Measurements from ENCODE around the gene LOXL3. TPM values are rescaled to one million over a fixed set of nuclear protein-coding genes. Genes with fewer than 3 reads are reported as not detected.

Gene LOXL3
- polyA plus RNA-seq, 1 of the 3 experiments (the other 2 are of a cell fraction): 47.9 TPM

- Histone ChIP-seq H3K9me3 (no peaks in the 10 kb centered on the region), H3K79me2 (ENCODE audit: insufficient read depth) (peaks cover 10% of the 10 kb centered on the region; the same call in 1 of the 2 replicates), H3K4me2 (no peak overlapping the region), H3K9me2 (no peaks in the 10 kb centered on the region), H3K4me1 (ENCODE audit: control insufficient read depth in 1 of 2, insufficient read depth in 2 of 2, low read depth in 1 of 2, low read length in 1 of 2) (peaks cover 12 to 33% of the 10 kb centered on the region in 2 experiments; a peak in 2 of 4 replicates), H3K4me3 (ENCODE audit: low read depth in 2 of 2, low read length in 1 of 2) (no peak overlapping the region), H3K27ac (ENCODE audit: low read depth in 2 of 2, low read length in 1 of 2) (peak overlapping the region in 1 of 2 experiments; percentile 76; a peak in 2 of 4 replicates), H4K20me1 (ENCODE audit: insufficient read depth) (no peaks in the 10 kb centered on the region), H3K9ac (no peak overlapping the region), H3F3A (replicated peaks; ENCODE audit: insufficient read depth) (peaks cover 8% of the 10 kb centered on the region), H3K27me3 (ENCODE audit: insufficient read depth) (no peaks in the 10 kb centered on the region), H2AFZ (ENCODE audit: low read depth) (no peak overlapping the region), H3K36me3 (replicated peaks in 1 of 2; ENCODE audit: control insufficient read depth in 1 of 2, insufficient read depth in 2 of 2, low read length in 1 of 2) (peaks cover 15 to 18% of the 10 kb centered on the region in 2 experiments)
- TF ChIP-seq REST (IDR thresholded peaks at IDR 0.05; ENCODE audit: low read depth, low read length) (peak; percentile 59; the same call in 1 of the 2 replicates), SIN3A (IDR thresholded peaks at IDR 0.05; ENCODE audit: borderline replicate concordance, low read depth, low read length) (no peak), MAX (IDR thresholded peaks at IDR 0.05; ENCODE audit: low read depth) (no peak)
- peak; percentile 63 for DNase-seq
- POLR2A ChIA-PET: interaction anchor here (0.7 to 3.1 kb wide), 11 partner anchors 9 to 86 kb away, joined by 3 to 19 read pairs (median 6); partner anchors contain the start of genes AUP1, CCDC142, HTRA2 and MRPL53
- 84% methylated on average over 18 of the region's 18 CpGs for WGBS (ENCODE audit: low lambda C conversion rate)
- CTCF ChIA-PET: interaction anchor here (0.5 to 3.7 kb wide), 8 partner anchors 18 to 678 kb away, joined by 3 to 21 read pairs (median 3); partner anchors contain the start of genes CCDC142, LOXL3, MRPL53 and TTC31
Observed at GRCh38 chr2:74501335-74502071, 52.2 kb downstream of the LOXL3 start.

GRCh38 chr2:74500578-74500946 lies 53.2 kb downstream of the LOXL3 start:
- H4K20me1 ChIP-seq (ENCODE audit: insufficient read depth): no peaks in the 10 kb centered on the region
- no peak overlapping the region for H3K4me3 ChIP-seq (ENCODE audit: low read depth in 2 of 2, low read length in 1 of 2)
- H3K4me2 ChIP-seq: no peak overlapping the region
- no peaks in the 10 kb centered on the region for H3K9me3 ChIP-seq
- no peak for DNase-seq
- POLR2A ChIA-PET: interaction anchor here (1.0 to 3.1 kb wide), 11 partner anchors 8 to 87 kb away, joined by 3 to 19 read pairs (median 6); partner anchors contain the start of genes AUP1, CCDC142, HTRA2 and MRPL53
- H2AFZ ChIP-seq (ENCODE audit: low read depth): no peak overlapping the region
- CTCF ChIA-PET: interaction anchor here (0.8 to 3.7 kb wide), 6 partner anchors 12 to 86 kb away, joined by 3 to 21 read pairs (median 11); partner anchors contain the start of genes CCDC142 and TTC31
- no peak overlapping the region for H3K9ac ChIP-seq
- H3K4me1 ChIP-seq (ENCODE audit: control insufficient read depth in 1 of 2, insufficient read depth in 2 of 2, low read depth in 1 of 2, low read length in 1 of 2): peaks cover 3 to 27% of the 10 kb centered on the region in 2 experiments; a peak in 1 of 4 replicates
- TF ChIP-seq NFIC (IDR thresholded peaks at IDR 0.05; ENCODE audit: borderline replicate concordance) (no peak), MAX (IDR thresholded peaks at IDR 0.05; ENCODE audit: low read depth) (no peak), RFX5 (IDR thresholded peaks at IDR 0.05; ENCODE audit: low read length) (no peak), YY1 (IDR thresholded peaks at IDR 0.05; ENCODE audit: low read depth) (no peak), TCF12 (IDR thresholded peaks at IDR 0.05) (no peak), JUND (IDR thresholded peaks at IDR 0.05) (no peak), USF1 (IDR thresholded peaks at IDR 0.05; ENCODE audit: borderline replicate concordance, low read depth) (no peak), ZBTB33 (IDR thresholded peaks at IDR 0.05; ENCODE audit: borderline replicate concordance, low read depth) (no peak), GATA2 (CRISPR knock-in tag; IDR thresholded peaks at IDR 0.05) (no peak), GABPA (IDR thresholded peaks at IDR 0.05; ENCODE audit: low read depth) (no peak), TEAD4 (IDR thresholded peaks at IDR 0.05; ENCODE audit: borderline replicate concordance, insufficient read depth) (no peak), PBX3 (IDR thresholded peaks at IDR 0.05) (no peak), USF2 (IDR thresholded peaks at IDR 0.05; ENCODE audit: borderline replicate concordance, low read depth, low read length) (no peak)
- H3K79me2 ChIP-seq (ENCODE audit: insufficient read depth): peaks cover under 1% of the 10 kb centered on the region; the same call in 1 of the 2 replicates
- peaks cover 6% of the 10 kb centered on the region for H3F3A ChIP-seq (replicated peaks; ENCODE audit: insufficient read depth)
- H3K36me3 ChIP-seq (replicated peaks in 1 of 2; ENCODE audit: control insufficient read depth in 1 of 2, insufficient read depth in 2 of 2, low read length in 1 of 2): peaks cover 9 to 12% of the 10 kb centered on the region in 2 experiments
- H3K27me3 ChIP-seq (ENCODE audit: insufficient read depth): no peaks in the 10 kb centered on the region
- H3K27ac ChIP-seq (ENCODE audit: low read depth in 2 of 2, low read length in 1 of 2): peak overlapping the region in 1 of 2 experiments; percentile 76; a peak in 2 of 4 replicates
- no peaks in the 10 kb centered on the region for H3K9me2 ChIP-seq
